Measurements from ENCODE around the gene TREML4. TPM values are rescaled to one million over a fixed set of nuclear protein-coding genes. Genes with fewer than 3 reads are reported as not detected.

The TREML4 gene
- total and polyA plus RNA-seq, 8 donors = not detected

GRCh38 chr6:41272591-41273240 is 44.6 kb downstream of the TREML4 start:
- TF ChIP-seq CTCF (IDR thresholded peaks at IDR 0.05) = no peak

GRCh38 chr6:41273714-41274113 is 45.6 kb downstream of the TREML4 start:
- H3K4me3 ChIP-seq = no peak overlapping the region
- no peaks in the 10 kb centered on the region for H3K36me3 ChIP-seq
- WGBS, 2 donors = 76% methylated on average over 5 of the region's 5 CpGs
- DNase-seq = no peak
- no peak overlapping the region for H3K27ac ChIP-seq
- H3K27me3 ChIP-seq = no peaks in the 10 kb centered on the region
- H3K9me3 ChIP-seq = no peaks in the 10 kb centered on the region
- no peak for ATAC-seq
- no peak for FAIRE-seq
- no peak for TF ChIP-seq CTCF (IDR thresholded peaks at IDR 0.05)
- no peaks in the 10 kb centered on the region for H3K4me1 ChIP-seq
- intact Hi-C loops (cut with DNase I) = no loop called here

More at GRCh38 chr6:41272591-41273240, 44.6 kb downstream of the TREML4 start:
- H3K9me3 ChIP-seq = no peaks in the 10 kb centered on the region
- ATAC-seq = peak in 1 of 4 donors; percentile 12
- no peaks in the 10 kb centered on the region for H3K27me3 ChIP-seq
- H3K27ac ChIP-seq = no peak overlapping the region
- H3K4me3 ChIP-seq = no peak overlapping the region
- H3K36me3 ChIP-seq = no peaks in the 10 kb centered on the region
- DNase-seq = no peak
- intact Hi-C loops (cut with DNase I) = no loop called here
- 91 to 93% methylated on average over 5 of the region's 5 CpGs for whole genome bisulfite sequencing, 2 donors
- no peaks in the 10 kb centered on the region for H3K4me1 ChIP-seq
- no peak for FAIRE-seq

- DNase-seq (no peak), ATAC-seq (peak in 2 of 4 donors; percentile 14 to 21), FAIRE-seq (no peak)
- H3K27ac ChIP-seq = no peak overlapping the region
- H3K4me1 ChIP-seq = no peaks in the 10 kb centered on the region
- no peaks in the 10 kb centered on the region for H3K36me3 ChIP-seq
- no peaks in the 10 kb centered on the region for H3K9me3 ChIP-seq
- TF ChIP-seq CTCF (IDR thresholded peaks at IDR 0.05) = no peak
- intact Hi-C loops (cut with DNase I) = no loop called here
- H3K27me3 ChIP-seq = no peaks in the 10 kb centered on the region
- 90 to 100% methylated on average over 2 of the region's 2 CpGs for WGBS, 2 donors
- H3K4me3 ChIP-seq = no peak overlapping the region
These were observed 46.1 kb downstream of the TREML4 start for GRCh38 chr6:41274256-41274655.

GRCh38 chr6:41275489-41275888 is 47.3 kb downstream of the TREML4 start:
- Histone ChIP-seq H3K27me3 (no peaks in the 10 kb centered on the region), H3K4me1 (no peaks in the 10 kb centered on the region), H3K36me3 (no peaks in the 10 kb centered on the region), H3K9me3 (no peaks in the 10 kb centered on the region), H3K4me3 (no peak overlapping the region), H3K27ac (no peak overlapping the region)
- intact Hi-C loops (cut with DNase I) = no loop called here
- TF ChIP-seq CTCF (IDR thresholded peaks at IDR 0.05) = no peak
- FAIRE-seq (no peak), ATAC-seq (no peak), DNase-seq (no peak)
- 67 to 77% methylated on average over 4 of the region's 4 CpGs for WGBS, 2 donors

GRCh38 chr6:41277605-41278004 is 49.5 kb downstream of the TREML4 start:
- 63 to 67% methylated on average over 2 of the region's 2 CpGs for WGBS, 2 donors
- no peaks in the 10 kb centered on the region for H3K36me3 ChIP-seq
- FAIRE-seq (no peak), ATAC-seq (no peak), DNase-seq (no peak)
- no peak overlapping the region for H3K27ac ChIP-seq
- no peaks in the 10 kb centered on the region for H3K27me3 ChIP-seq
- no peaks in the 10 kb centered on the region for H3K9me3 ChIP-seq
- H3K4me1 ChIP-seq = no peaks in the 10 kb centered on the region
- intact Hi-C loops (cut with DNase I) = no loop called here
- no peak for TF ChIP-seq CTCF (IDR thresholded peaks at IDR 0.05)
- H3K4me3 ChIP-seq = no peak overlapping the region

Data from pancreas (tissue), 10 donors.